HG02970 (cell line): Measurements from ENCODE around the gene ERV3-1.
A peak's percentile ranks its signal among the peaks of the same experiment; 100 is the strongest.
"Not testable (repeated sequence)": the region's sequence is repeated elsewhere in the genome, so short reads cannot be mapped to it uniquely, and the experiment has no call there.

Source experiments
- ATAC-seq: cut with Tn5 transposase; IDR thresholded peaks from one replicate; pipeline ENCODE4 v1.9.1; 2021; ENCODE audit warnings: mild to moderate bottlenecking, moderate library complexity, moderate number of reproducible peaks; ENCODE audit not compliant: unreplicated experiment, low FRiP score

ERV3-1 gene

GRCh38 chr7:65006094-65006992, at the start of gene ERV3-1:
TSS of gene ERV3-1 (minus strand) at chr7:65006687. CDS start at chr7:64993026, 13,661 bp downstream.
- peak; percentile 100 for ATAC-seq

- ATAC-seq, result not testable (repeated sequence)
These were observed 49.3 kb upstream of the ERV3-1 start for GRCh38 chr7:65055786-65056185.

- ATAC-seq, result not testable (repeated sequence)
These were observed 48.0 kb upstream of the ERV3-1 start for GRCh38 chr7:65054466-65054994.

- ATAC-seq, result not testable (repeated sequence)
These were observed 45.2 kb upstream of the ERV3-1 start for GRCh38 chr7:65051654-65052053.

- not testable (repeated sequence) for ATAC-seq
These were observed 44.7 kb upstream of the ERV3-1 start for GRCh38 chr7:65051139-65051538.

- ATAC-seq, result not testable (repeated sequence)
These were observed 39.8 kb upstream of the ERV3-1 start for GRCh38 chr7:65046329-65046728.

- ATAC-seq, result not testable (repeated sequence)
These were observed 39.1 kb upstream of the ERV3-1 start for GRCh38 chr7:65045589-65045988.

- peak; percentile 25 for ATAC-seq
These were observed 32.3 kb upstream of the ERV3-1 start for GRCh38 chr7:65038767-65039166.

- peak; percentile 92 for ATAC-seq
These were observed 31.5 kb upstream of the ERV3-1 start for GRCh38 chr7:65037740-65038688.

- ATAC-seq, result not testable (repeated sequence)
These were observed 30.0 kb upstream of the ERV3-1 start for GRCh38 chr7:65036526-65036925.

GRCh38 chr7:65035469-65035868, 29.0 kb upstream of the ERV3-1 start:
- not testable (repeated sequence) for ATAC-seq

GRCh38 chr7:65034120-65034782, 27.8 kb upstream of the ERV3-1 start:
- not testable (repeated sequence) for ATAC-seq

- ATAC-seq, result not testable (repeated sequence)
These were observed 26.9 kb upstream of the ERV3-1 start for GRCh38 chr7:65033391-65033790.

- ATAC-seq, result not testable (repeated sequence)
These were observed 18.5 kb upstream of the ERV3-1 start for GRCh38 chr7:65025023-65025422.

GRCh38 chr7:65020978-65021377, 14.5 kb upstream of the ERV3-1 start:
- ATAC-seq, result not testable (repeated sequence)

- not testable (repeated sequence) for ATAC-seq
These were observed 3.4 kb upstream of the ERV3-1 start for GRCh38 chr7:65009881-65010280.

GRCh38 chr7:65009394-65009793, 2.9 kb upstream of the ERV3-1 start:
- not testable (repeated sequence) for ATAC-seq

- not testable (repeated sequence) for ATAC-seq
These were observed 549 bp upstream of the ERV3-1 start for GRCh38 chr7:65007036-65007435.

- ATAC-seq, result no peak
These were observed 1.9 kb downstream of the ERV3-1 start for GRCh38 chr7:65004575-65004974.
